Ishikawa (cell line): ENCODE measurements around the gene HOXB6.
A peak's percentile ranks its signal among the peaks of the same experiment; 100 is the strongest.

Experiments used
- CEBPB ChIP-seq: IDR thresholded peaks from 2 replicates; pipeline ENCODE4 v1.6.1; 2012
- CREB1 ChIP-seq: IDR thresholded peaks from 2 replicates; pipeline ENCODE4 v1.6.1; 2012; ENCODE audit warnings: low read depth
- EGR1 ChIP-seq: IDR thresholded peaks from 2 replicates; pipeline ENCODE4 v1.6.1; 2012
- EP300 ChIP-seq: IDR thresholded peaks from 2 replicates; pipeline ENCODE4 v1.6.1; 2012; ENCODE audit warnings: borderline replicate concordance
- FOXM1 ChIP-seq: IDR thresholded peaks from 2 replicates; pipeline ENCODE4 v1.6.1; 2012; ENCODE audit warnings: low read depth, borderline replicate concordance
- MAX ChIP-seq: IDR thresholded peaks from 2 replicates; pipeline ENCODE4 v1.6.1; 2012
- NFIC ChIP-seq: IDR thresholded peaks from 2 replicates; pipeline ENCODE4 v1.6.1; 2012
- RAD21 ChIP-seq: IDR thresholded peaks from 2 replicates; pipeline ENCODE4 v1.6.1; 2012; ENCODE audit warnings: low read depth
- REST ChIP-seq: IDR thresholded peaks from 2 replicates; pipeline ENCODE4 v1.6.1; 2012; ENCODE audit warnings: low read depth, mild to moderate bottlenecking
- TAF1 ChIP-seq: IDR thresholded peaks from 2 replicates; pipeline ENCODE4 v1.6.1; 2012; ENCODE audit warnings: low read depth, mild to moderate bottlenecking
- TCF12 ChIP-seq: IDR thresholded peaks from 2 replicates; pipeline ENCODE4 v1.6.1; 2012; ENCODE audit warnings: low read depth
- TEAD4 ChIP-seq: IDR thresholded peaks from 2 replicates; pipeline ENCODE4 v1.6.1; 2012
- USF1 ChIP-seq: IDR thresholded peaks from 2 replicates; pipeline ENCODE4 v1.6.1; 2012
- YY1 ChIP-seq: IDR thresholded peaks from 2 replicates; pipeline ENCODE4 v1.6.1; 2012; ENCODE audit warnings: low read depth
- ZBTB7A ChIP-seq: IDR thresholded peaks from 2 replicates; pipeline ENCODE4 v1.6.1; 2012; ENCODE audit warnings: low read depth

HOXB6 gene

GRCh38 chr17:48547808-48548522 is 56.8 kb downstream of the HOXB6 start:
- no peak for TF ChIP-seq REST
- peak; percentile 43 for TF ChIP-seq USF1

- TF ChIP-seq YY1 (no peak), REST (no peak), TEAD4 (0 out of 2 replicates have a peak, but pooled peaks have one; percentile 22), CREB1 (no peak), NFIC (peak; percentile 45; the same call in 1 of the 2 replicates), ZBTB7A (no peak), USF1 (no peak), TCF12 (peak; percentile 28; the same call in 1 of the 2 replicates), FOXM1 (no peak), EP300 (peak; percentile 32; the same call in 1 of the 2 replicates), MAX (no peak)
Observed at GRCh38 chr17:48546924-48547807, 57.6 kb downstream of the HOXB6 start.

- TF ChIP-seq TCF12, result no peak
- no peak for TF ChIP-seq CREB1
- TF ChIP-seq YY1, result no peak
- TF ChIP-seq REST, result no peak
- TF ChIP-seq NFIC, result no peak
- no peak for TF ChIP-seq EP300
- no peak for TF ChIP-seq EGR1
- no peak for TF ChIP-seq CEBPB
- no peak for TF ChIP-seq MAX
- TF ChIP-seq USF1, result no peak
- TF ChIP-seq ZBTB7A, result no peak
- TF ChIP-seq RAD21, result no peak
- TF ChIP-seq FOXM1, result no peak
- no peak for TF ChIP-seq TEAD4
- TF ChIP-seq TAF1, result no peak
Observed at GRCh38 chr17:48546137-48546923, 58.5 kb downstream of the HOXB6 start.
